ENCODE data around the gene TTC3.
A peak's percentile ranks its signal among the peaks of the same experiment; 100 is the strongest.
"Not testable (repeated sequence)": the region's sequence is repeated elsewhere in the genome, so short reads cannot be mapped to it uniquely, and the experiment has no call there.

TTC3 gene

GRCh38 chr21:37087188-37087587, 14.1 kb downstream of the TTC3 start:
- TF ChIP-seq CTCF (IDR thresholded peaks at IDR 0.05; ENCODE audit: insufficient read depth, low read depth, low read length, missing control alignments), result peak; percentile 42
- DNase-seq (ENCODE audit: low read depth), result peak; percentile 75
- no peak overlapping the region for H3K4me3 ChIP-seq (ENCODE audit: low read length)

GRCh38 chr21:37088186-37088735, 15.2 kb downstream of the TTC3 start:
- TF ChIP-seq CTCF (IDR thresholded peaks at IDR 0.05; ENCODE audit: insufficient read depth, low read depth, low read length, missing control alignments), result no peak
- no peak for DNase-seq (ENCODE audit: low read depth)
- no peak overlapping the region for H3K4me3 ChIP-seq (ENCODE audit: low read length)

- no peak for TF ChIP-seq CTCF (IDR thresholded peaks at IDR 0.05; ENCODE audit: insufficient read depth, low read depth, low read length, missing control alignments)
- no peak overlapping the region for H3K4me3 ChIP-seq (ENCODE audit: low read length)
- DNase-seq (ENCODE audit: low read depth), result no peak
Measured at GRCh38 chr21:37093977-37094376, 20.9 kb downstream of the TTC3 start.

- no peak for DNase-seq (ENCODE audit: low read depth)
- H3K4me3 ChIP-seq (ENCODE audit: low read length), result no peak overlapping the region
- no peak for TF ChIP-seq CTCF (IDR thresholded peaks at IDR 0.05; ENCODE audit: insufficient read depth, low read depth, low read length, missing control alignments)
Measured at GRCh38 chr21:37095821-37096220, 22.8 kb downstream of the TTC3 start.

- no peak for DNase-seq (ENCODE audit: low read depth)
- H3K4me3 ChIP-seq (ENCODE audit: low read length), result no peak overlapping the region
- TF ChIP-seq CTCF (IDR thresholded peaks at IDR 0.05; ENCODE audit: insufficient read depth, low read depth, low read length, missing control alignments), result no peak
Measured at GRCh38 chr21:37098751-37099150, 25.7 kb downstream of the TTC3 start.

- DNase-seq (ENCODE audit: low read depth), result no peak
- TF ChIP-seq CTCF (IDR thresholded peaks at IDR 0.05; ENCODE audit: insufficient read depth, low read depth, low read length, missing control alignments), result no peak
Measured at GRCh38 chr21:37100316-37100715, 27.3 kb downstream of the TTC3 start.

GRCh38 chr21:37101384-37101783, 28.3 kb downstream of the TTC3 start:
- no peak overlapping the region for H3K4me3 ChIP-seq (ENCODE audit: low read length)
- peak; percentile 45 for DNase-seq (ENCODE audit: low read depth)
- no peak for TF ChIP-seq CTCF (IDR thresholded peaks at IDR 0.05; ENCODE audit: insufficient read depth, low read depth, low read length, missing control alignments)

More at GRCh38 chr21:37100316-37100715, 27.3 kb downstream of the TTC3 start:
- H3K4me3 ChIP-seq (ENCODE audit: low read length), result no peak overlapping the region

- peak; percentile 61 for DNase-seq (ENCODE audit: low read depth)
- H3K4me3 ChIP-seq (ENCODE audit: low read length), result not testable (repeated sequence)
Measured at GRCh38 chr21:37102746-37103145, 29.7 kb downstream of the TTC3 start.

Data from epithelial cell of esophagus (primary cell).